Activated CD8-positive, alpha-beta memory T cell treated with anti-CD3 and anti-CD28 coated beads, Interleukin-2, amount 50 U/mL, for 1 hour (primary cell): ENCODE data around the gene LGALS9C.
"Not testable (repeated sequence)": the region's sequence is repeated elsewhere in the genome, so short reads cannot be mapped to it uniquely, and the experiment has no call there.

Source experiments
- DNase-seq: peaks from one replicate; pipeline ENCODE4 v3.0.0-alpha.2; 2020; ENCODE audit errors: extremely low read depth

Gene LGALS9C

DNA sequence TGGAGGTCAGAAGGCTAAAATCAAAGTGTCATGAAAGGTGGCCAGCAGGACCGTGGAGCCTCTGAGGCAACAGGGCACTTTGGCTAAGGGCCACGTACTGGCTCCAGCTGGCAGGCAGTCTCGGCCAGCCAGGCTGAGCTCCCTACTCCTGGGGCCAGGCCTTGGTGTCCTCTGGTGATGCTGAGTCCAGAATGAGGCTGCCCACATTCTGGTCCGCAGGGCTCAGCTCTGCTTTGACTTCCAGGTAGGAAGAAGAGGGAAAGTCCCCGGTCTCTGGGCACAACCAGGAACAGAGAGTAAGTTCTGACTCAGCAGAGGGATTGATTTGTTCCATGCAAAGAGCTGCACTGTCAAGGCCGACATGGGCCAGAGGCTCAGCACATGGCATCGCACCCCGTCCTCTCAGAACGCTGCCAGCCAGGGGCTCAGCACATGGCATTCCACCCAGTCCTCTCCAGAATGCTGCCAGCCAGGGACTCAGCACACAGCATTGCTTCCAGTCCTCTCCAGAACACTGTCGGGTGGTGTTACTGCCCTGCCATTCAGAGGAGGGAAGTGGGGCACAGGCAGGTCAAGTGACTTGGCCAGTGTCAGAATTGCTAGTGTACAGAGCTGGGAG lies 2.5 kb downstream of the LGALS9C start:
- DNase-seq, result not testable (repeated sequence)

DNA sequence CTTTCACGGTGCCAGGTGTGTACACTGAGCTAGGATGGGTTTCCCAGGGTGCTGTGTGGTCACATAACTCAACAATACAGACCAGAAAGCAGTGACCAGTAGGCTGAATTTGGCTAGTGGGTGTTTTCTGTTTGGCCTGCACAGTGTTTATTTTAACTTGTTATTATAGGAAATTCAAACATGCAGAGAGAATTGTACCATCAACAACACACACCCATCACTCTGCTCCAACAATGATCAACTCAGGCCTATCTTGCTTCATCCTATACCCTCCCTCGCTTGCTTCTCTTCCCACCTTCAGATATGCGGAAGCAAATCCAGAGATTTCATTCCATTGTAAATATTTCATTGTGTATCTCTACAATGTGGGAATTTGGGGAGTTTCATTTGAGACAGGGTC lies 5.2 kb downstream of the LGALS9C start:
- DNase-seq, result not testable (repeated sequence)

DNA sequence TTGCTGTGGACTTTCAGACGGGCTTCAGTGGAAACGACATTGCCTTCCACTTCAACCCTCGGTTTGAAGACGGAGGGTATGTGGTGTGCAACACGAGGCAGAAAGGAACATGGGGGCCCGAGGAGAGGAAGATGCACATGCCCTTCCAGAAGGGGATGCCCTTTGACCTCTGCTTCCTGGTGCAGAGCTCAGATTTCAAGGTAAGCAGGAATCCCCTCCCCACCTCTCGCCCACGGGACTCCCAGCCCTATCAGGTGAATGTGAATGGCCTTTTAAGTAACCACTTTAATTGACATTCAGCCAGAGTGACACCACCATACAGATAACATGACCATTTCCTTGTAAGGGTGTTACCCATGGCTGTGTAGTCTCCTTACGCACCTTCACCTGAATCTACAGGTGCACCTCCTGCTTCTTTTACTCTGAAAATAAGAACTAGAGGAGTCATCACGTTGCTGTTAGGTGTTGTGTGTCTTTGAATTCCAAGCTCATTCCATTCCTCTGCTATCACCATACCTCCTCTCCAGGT lies 9.4 kb downstream of the LGALS9C start:
- not testable (repeated sequence) for DNase-seq

DNA sequence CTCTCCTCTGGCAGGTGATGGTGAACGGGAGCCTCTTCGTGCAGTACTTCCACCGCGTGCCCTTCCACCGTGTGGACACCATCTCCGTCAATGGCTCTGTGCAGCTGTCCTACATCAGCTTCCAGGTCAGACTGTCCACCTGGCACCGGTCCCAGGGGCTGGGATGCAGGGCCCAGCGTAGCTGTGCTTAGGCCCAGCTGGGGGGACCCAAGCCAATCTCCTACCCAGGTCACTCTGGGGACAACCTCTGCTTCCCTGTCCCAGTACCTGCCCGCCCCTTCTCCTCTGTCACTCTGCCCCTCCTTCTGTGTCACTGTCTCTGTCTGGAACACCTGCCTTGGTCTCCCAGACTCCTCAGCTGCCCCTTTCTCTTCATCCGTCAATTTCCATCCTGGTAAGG lies 11.0 kb downstream of the LGALS9C start:
- not testable (repeated sequence) for DNase-seq

DNA sequence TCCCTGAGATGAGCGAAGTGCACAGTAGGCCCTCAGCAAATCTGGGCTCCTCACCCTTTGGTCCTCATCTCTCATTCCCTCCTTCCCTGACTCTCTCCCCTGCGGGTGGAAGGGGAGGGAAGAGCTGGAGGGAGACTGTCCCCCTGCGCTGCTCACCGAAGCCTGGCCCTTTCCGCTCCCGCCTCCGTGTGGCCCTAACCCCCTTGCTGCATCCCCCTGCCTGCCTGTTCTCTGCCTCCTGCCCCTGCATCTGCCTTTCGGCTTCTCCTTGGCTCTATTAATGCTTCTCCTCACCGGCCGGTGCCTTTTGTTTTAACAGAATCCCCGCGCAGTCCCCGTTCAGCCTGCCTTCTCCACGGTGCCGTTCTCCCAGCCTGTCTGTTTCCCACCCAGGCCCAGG lies 12.0 kb downstream of the LGALS9C start:
- not testable (repeated sequence) for DNase-seq

DNA sequence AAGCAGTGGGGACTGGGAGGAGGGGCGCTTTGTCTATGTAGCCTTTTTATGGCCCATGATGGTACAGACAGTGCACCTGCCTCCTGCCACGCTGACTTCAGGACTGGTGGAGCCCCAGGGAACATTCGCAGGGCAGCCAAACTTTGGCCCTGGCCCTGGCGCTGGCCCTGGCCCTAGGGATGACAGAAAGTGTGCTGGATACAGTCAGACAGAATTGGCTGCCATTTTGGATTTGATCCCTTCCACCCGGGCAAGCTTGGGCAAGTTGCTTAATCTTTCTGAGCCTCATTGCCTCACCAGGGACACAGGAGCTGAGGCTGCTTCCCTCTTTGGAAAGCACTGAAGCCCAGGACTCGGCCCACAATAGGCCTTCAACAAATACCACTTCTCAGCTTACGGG lies 13.4 kb downstream of the LGALS9C start:
- not testable (repeated sequence) for DNase-seq

DNA sequence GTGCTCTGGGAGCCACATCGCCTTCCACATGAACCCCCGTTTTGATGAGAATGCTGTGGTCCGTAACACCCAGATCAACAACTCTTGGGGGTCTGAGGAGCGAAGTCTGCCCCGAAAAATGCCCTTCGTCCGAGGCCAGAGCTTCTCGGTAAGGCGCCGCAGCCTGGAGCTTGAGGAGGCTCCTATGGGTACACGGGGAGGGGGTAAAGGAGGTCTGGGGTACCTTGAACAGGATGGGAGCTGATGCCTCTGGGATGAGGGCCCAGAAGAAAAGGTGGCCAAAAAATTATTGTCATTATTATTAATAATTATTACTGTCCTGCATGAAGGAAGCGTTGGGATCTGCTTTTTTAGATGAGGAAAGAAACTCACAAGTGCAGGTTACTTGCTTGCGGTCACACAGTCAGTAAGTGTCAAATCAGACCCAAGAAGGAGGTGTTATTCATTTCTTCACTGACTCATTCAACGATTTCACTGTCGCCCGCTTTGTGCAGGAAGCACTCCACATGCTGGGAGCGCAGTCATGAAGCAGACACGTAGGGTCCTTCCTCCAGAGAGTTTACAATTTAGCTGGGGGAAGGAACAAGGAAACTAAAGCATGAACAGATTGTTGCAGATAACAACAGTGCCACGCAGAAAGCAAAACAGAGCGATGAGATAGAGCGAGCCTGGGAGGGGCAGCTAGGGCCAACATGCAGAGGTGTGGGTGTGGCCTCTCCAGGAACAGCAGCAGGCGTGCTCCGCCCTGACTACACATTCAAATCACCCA lies 16.3 kb downstream of the LGALS9C start:
- not testable (repeated sequence) for DNase-seq

DNA sequence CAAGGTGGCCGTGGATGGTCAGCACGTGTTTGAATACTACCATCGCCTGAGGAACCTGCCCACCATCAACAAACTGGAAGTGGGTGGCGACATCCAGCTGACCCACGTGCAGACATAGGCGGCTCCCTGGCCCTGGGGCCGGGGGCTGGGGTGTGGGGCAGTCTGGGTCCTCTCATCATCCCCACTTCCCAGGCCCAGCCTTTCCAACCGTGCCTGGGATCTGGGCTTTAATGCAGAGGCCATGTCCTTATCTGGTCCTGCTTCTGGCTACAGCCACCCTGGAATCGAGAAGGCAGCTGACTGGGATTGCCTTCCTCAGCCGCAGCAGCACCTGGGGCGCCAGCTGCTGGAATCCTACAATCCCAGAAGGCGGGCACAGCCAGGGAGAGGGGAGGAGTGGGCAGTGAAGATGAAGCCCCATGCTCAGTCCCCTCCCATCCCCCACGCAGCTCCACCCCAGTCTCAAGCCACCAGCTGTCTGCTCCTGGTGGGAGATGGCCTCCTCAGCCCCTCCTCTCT lies 17.7 kb downstream of the LGALS9C start:
- not testable (repeated sequence) for DNase-seq

DNA sequence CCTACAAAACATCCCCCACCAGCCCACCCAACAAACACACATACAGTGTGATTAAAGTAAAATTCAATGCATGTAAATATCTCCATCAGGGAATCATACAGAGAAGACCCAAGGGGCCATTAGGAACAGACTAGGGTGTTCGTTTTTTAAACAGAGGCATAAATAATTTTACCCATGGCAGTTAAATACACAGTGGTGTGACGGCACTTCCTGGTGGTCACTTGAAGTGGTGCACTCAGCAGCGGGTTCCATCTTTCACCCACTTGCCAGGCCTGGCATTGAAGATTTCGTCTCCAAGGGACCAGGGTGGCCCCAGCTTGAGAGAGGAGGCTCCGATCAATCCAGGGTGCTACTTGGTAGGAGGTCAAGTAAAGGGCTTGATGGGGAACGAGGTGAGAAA lies 20.5 kb downstream of the LGALS9C start:
- DNase-seq, result not testable (repeated sequence)

DNA sequence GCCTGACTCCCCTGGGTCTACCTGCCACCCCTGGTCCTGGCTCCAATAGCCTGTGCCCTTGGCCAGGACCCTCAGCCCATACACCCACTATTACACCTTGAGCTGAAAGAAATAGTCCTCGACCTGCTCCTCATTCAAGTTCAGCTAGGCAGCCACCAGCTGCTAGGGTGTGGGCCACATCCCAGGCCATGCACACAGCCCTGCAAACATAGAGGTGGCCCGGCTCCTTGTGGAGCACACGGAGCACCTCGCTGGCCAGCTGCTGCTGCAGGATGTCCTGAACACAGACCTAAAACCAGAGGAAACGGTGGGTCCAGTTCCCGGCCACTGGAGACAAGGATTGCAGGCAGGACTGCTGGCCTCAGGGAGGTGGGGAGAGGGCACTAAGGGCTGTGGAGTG lies 22.5 kb downstream of the LGALS9C start:
- not testable (repeated sequence) for DNase-seq

DNA sequence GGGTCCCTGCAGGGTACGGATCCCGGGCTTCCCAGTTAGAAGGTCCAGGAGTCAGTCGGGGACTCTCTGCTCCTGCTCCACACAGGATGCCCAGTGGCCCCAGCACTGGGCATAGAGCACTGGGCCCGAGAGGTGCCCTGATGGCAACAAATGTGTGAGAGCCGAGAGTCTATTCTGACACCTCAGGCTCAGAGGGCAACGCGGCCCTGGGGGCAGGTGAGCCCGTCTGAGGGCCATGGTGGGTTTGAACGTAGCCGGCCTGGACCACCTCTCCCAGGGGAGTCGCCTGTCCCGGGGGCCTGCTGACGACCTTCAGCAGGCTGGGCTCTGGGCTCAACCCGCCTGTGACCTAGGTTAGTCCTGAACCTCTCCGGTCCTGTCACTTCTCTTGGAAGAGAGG lies 23.2 kb downstream of the LGALS9C start:
- DNase-seq, result not testable (repeated sequence)

DNA sequence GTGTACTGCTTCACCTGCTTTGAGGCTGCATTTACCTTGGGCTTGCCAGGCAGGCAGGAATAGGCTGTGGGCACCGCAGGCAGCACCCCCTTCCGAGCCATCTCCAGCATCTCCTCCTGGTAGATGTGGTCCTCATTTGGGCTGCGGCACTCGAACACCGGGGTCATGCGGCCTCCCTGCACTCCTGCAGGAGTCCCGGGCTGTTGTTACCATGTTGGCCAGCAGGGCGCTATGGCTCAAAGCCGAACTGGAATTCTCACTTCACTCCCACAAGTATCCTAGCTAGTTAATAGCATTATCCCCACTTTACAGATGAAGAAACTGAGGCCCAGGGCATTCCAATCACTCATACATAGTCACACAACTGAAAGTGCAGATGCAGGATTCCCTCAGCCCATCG lies 23.7 kb downstream of the LGALS9C start:
- DNase-seq, result not testable (repeated sequence)

DNA sequence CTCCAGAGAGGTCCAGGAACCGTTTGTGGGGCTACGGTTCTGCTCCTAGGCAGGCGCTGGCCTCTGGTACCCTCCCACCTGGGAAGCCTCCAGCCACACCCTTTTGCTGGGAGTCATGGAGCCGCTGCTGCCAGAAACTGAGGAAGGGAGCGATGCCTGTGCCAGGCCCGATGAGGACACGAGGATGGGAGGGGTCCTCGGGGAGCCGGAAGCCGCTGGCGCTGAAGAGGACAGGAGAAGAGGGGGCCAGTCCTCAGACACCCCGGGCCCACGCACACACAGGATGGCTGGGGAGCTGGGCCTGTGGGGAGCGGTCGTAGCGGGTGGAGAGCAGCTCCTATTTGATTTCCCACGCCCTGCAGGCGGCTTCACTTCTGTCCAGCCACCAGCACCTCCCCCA lies 24.2 kb downstream of the LGALS9C start:
- not testable (repeated sequence) for DNase-seq

DNA sequence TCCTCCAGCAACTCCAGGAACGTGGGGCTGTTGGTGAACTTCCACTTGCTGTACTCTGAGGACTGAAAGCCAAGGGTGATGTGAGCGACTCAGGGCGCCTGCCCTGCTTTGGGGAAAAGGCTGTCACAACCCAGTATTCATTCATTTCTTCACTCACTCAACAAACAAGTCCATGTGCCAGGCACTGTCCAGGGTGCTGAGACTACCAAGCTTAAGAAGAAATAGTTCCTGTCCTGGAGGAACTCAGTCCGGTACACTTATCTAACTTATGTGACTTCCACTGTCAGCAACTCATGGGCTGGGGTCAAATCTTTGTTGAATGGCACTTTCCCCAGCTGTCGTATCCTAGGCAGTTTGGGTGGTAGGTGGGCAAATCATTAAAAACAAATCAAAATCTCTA lies 26.6 kb downstream of the LGALS9C start:
- not testable (repeated sequence) for DNase-seq

DNA sequence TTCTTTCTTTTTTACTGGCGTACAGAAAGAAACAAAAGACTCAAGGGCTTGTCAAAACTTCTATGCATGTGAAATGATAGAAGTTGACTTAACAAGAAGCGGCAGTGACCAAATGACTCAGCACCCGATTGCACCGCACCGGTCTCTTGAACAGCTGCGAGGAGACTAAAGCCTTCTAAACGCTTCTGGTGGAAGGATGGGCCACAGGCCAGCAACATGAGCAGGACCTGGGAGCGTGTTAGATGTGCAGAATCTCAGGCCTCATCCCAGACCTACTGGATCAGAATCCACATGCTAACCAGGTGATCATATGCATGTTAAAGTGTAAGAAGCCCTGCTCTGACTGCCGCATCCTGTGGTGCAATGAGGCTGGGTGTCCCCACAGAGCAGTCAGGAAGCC lies 31.1 kb downstream of the LGALS9C start:
- not testable (repeated sequence) for DNase-seq

DNA sequence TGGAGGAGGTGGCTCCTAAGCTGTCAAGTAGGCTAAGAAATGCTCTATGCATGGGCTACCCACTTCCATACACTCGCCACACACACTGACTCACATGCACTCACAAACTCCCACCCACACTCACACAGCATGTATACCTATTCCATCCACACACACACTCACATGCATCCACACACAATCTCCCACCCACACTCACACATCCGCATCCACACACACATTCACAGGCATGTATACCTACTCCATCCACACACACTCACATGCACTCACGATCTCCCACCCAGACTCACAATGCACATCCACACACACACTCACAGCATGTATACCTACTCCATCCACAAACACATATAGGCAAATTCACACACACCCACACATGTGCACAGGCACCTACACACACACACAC lies 32.1 kb downstream of the LGALS9C start:
- not testable (repeated sequence) for DNase-seq

DNA sequence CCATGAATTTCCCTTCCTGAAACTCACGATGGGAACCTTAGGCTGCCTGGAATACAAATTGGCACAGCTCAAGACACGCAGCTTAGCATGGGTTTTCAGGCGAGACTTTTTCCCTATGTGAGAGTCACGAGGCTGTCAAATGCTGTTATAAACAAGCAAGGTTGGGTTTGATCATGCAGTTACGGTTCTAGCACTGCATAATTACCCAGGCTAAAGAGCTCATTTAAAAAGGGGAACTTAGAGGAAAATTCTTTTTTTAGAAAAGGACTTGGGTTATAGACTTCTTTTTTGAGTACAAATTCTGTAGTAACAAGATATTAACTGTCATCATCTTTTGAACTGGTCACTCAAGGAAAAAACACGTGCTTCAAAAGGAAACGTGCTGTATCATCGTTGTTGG lies 44.5 kb downstream of the LGALS9C start:
- DNase-seq, result not testable (repeated sequence)

DNA sequence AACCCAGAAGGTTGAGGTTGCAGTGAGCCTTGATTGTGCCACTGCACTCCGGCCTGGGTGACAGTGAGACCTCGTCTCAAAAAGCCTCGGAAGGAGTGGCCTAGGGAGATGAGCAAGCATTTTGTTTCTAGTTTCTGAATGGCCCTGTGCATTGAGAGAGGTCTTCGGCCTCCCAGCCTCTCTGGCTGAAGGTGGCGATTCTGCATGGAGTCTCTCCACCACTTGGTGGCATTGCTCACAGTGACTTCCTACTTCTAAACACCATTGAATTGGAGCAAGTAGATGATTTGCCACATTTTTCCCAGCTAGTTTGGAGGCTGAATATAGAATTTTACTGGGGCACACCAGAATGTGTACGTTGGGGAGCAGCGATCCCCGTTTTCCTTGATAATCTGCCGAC lies 48.4 kb downstream of the LGALS9C start:
- not testable (repeated sequence) for DNase-seq

DNA sequence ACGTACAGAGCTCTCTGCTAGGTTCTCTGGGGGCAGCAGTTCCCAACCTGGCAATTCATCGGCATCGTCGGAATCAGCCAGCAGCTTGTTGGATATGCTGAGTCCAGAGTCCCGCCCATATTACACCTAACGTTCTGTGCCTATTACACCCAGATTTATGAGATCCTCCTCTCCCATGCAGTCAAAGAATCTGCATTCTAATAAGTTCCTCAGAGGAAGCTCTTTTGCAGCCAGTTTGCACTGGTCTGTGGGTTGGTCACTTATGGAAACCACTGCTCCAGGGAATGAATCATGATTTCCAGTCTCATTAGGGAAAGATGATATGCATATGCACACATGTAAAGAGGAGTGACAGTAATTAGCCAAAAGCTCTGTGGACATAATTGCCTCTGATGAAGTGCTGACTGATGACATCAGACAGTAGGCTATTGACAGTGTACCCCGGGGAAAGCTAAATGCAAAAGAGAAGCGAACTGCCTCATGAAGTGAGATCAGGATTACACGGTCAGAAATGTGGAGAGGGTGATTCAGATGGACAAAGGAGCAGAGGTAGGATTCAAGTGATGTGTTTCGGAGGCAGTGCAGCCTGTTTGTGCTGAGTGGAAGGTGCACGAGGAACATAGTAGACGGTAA lies 49.7 kb downstream of the LGALS9C start:
- not testable (repeated sequence) for DNase-seq

DNA sequence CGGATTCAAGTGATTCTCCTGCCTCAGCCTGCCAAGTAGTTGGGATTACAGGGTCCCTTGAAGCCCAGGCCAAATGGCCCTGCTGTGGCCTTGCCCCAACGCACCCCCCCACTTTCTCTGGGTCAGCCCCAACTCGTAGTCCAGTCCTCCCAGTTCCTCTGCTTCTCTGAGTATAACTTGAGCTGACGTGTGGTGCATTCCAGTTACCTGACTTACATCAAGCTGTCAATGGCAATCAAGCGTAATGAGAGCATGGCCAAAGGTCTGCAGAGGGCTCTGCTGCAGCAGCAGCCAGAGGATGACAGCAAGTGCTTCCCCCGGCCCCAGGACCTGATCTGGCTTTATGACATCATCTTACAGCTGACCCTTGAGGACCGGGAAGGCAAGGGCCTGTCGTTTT lies 50.8 kb downstream of the LGALS9C start:
- DNase-seq, result not testable (repeated sequence)

DNA sequence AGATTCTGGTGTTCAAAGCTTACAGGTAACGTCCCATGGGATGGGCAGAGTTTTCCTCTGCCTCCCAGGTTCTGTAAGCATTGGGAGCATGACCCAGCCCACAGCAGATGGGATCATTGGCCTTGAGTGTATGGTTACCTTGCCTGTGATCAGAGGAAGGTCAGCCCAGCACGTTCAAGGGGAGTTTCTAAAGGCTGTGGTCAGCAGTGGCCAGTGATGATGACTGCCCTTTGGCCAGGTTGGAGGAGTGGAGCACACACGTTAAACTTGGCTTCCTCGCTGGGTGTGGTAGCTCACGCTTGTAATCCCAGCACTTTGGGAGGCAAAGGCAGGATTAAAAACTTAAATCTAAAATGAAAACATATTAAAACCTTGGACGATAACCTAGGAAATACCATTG lies 51.8 kb downstream of the LGALS9C start:
- DNase-seq, result not testable (repeated sequence)

DNA sequence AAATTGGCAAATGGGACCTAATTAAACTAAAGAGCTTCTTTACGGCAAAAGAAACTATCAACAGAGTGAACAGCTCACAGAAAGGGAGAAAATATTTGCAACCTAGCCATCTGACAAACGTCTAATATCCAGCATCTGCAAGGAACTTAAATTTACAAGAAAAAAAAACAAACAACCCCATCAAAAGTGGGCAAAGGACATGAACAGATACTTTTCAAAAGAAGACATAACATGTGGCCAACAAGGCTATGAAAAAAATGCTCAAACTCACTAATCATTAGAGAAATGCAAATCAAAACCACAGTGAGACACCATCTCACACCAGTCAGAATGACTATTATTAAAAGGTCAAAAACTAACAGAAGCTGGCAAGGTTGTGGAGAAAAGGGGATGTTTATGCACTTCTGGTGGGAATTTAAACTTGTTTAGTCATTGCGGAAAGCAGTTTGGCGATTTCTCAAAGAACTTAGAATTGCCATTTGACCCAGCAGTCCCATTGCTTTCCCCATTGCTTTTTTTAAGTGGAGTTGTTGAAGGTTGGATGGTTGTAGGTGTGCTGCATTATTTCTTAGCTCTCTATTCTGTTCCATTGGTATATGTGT lies 52.4 kb downstream of the LGALS9C start:
- DNase-seq, result not testable (repeated sequence)
